HFFc6 (cell line): ENCODE data around the gene GPR137B. TPM values are rescaled to one million over a fixed set of nuclear protein-coding genes. Genes with fewer than 3 reads are reported as not detected.

ENCODE experiments used
- DNase-seq: peaks from one replicate; pipeline ENCODE4 v3.0.0-alpha.2; 2018
- H3K27ac Mint-ChIP-seq: 2 replicates; pipeline ENCODE4 v1.8.0; 2020; ENCODE audit warnings: mild to moderate bottlenecking, mixed read lengths
- H3K27me3 Mint-ChIP-seq: 2 replicates; pipeline ENCODE4 v1.8.0; 2021; ENCODE audit warnings: mild to moderate bottlenecking, moderate library complexity, mixed read lengths; ENCODE audit not compliant: insufficient read depth
- H3K36me3 Mint-ChIP-seq: 2 replicates; pipeline ENCODE4 v1.8.0; 2021; ENCODE audit warnings: low read depth, mixed read lengths
- H3K4me1 Mint-ChIP-seq: 2 replicates; pipeline ENCODE4 v1.8.0; 2020; ENCODE audit warnings: low read depth, mixed read lengths
- H3K4me3 Mint-ChIP-seq: 2 replicates; pipeline ENCODE4 v1.8.0; 2020; ENCODE audit warnings: mild to moderate bottlenecking, moderate library complexity, mixed read lengths
- H3K9me3 Mint-ChIP-seq: 2 replicates; pipeline ENCODE4 v1.8.0; 2020; ENCODE audit warnings: mild to moderate bottlenecking, mixed read lengths
- total RNA-seq, 6 experiments: library from RNA; stranded (reverse); fragmentation: NEBNext Ultra II Directional; extraction: Animal tissue kit (Norgen Biotek cat#: 25700); gene quantifications; 2 replicates in 1 of 6; 3 replicates in 5 of 6; pipeline ENCODE4 v1.2.3, GENCODE V29; 2021
- TF ChIP-seq, protein P1 (sequence below): fragments of 200-600 bp; sonication (generic); IDR thresholded peaks from 2 replicates; pipeline ENCODE4 v1.5.0; 2021; ENCODE audit warnings: antibody characterized with exemption, mild to moderate bottlenecking

The GPR137B gene
- total RNA-seq, 6 experiments from 2014 or later = 9.7 to 13.8 (median 11.9) TPM

DNA sequence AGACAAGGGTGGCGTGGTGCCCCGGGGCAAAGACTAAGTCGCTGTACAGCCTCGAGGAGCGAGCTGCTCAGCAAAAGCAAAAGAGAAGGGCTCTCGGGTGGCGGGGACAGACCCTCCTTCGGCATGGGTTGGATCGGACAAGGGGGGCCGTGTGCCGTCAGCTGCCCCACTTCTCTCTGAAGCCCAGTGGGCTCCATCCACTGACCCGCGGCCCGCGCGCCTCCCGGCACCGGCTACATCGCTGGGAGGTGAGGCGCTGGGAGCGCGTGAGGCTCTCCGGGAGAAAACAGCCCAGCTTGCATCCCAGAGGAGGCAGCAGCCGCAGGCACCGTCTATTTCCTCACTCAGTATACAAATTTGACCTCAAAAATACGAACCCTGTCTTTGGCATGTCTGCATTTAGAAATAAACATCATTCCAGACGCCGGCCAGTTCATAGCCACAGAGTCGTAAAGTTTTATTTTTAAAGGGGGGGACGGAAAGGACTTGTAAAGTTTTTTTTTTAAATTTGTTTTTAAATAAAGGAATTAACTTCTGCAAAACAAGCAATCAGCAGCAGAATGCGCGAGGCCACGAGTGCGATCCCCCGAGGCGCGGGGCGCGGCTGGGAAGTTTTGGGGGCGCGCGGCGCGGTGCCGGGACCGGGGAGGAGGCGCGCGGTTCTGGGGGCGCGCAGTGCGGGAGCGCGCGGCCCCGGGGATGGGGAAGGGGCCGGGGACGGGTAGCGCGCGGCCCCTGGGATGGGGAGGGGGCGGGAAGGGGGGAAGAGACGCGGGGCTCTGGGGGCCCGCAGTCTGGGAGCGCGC is 689 bp upstream of the GPR137B start:
- H3K27me3 Mint-ChIP-seq = peaks cover 15% of the 10 kb centered on the region
- peak overlapping the region; percentile 91 for H3K4me3 Mint-ChIP-seq
- H3K36me3 Mint-ChIP-seq = no peaks in the 10 kb centered on the region
- H3K27ac Mint-ChIP-seq = no peak overlapping the region
- DNase-seq = peak; percentile 52
- H3K9me3 Mint-ChIP-seq = no peaks in the 10 kb centered on the region
- peaks cover 32% of the 10 kb centered on the region for H3K4me1 Mint-ChIP-seq
- TF ChIP-seq, protein P1, sequence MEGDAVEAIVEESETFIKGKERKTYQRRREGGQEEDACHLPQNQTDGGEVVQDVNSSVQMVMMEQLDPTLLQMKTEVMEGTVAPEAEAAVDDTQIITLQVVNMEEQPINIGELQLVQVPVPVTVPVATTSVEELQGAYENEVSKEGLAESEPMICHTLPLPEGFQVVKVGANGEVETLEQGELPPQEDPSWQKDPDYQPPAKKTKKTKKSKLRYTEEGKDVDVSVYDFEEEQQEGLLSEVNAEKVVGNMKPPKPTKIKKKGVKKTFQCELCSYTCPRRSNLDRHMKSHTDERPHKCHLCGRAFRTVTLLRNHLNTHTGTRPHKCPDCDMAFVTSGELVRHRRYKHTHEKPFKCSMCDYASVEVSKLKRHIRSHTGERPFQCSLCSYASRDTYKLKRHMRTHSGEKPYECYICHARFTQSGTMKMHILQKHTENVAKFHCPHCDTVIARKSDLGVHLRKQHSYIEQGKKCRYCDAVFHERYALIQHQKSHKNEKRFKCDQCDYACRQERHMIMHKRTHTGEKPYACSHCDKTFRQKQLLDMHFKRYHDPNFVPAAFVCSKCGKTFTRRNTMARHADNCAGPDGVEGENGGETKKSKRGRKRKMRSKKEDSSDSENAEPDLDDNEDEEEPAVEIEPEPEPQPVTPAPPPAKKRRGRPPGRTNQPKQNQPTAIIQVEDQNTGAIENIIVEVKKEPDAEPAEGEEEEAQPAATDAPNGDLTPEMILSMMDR = no peak

DNA sequence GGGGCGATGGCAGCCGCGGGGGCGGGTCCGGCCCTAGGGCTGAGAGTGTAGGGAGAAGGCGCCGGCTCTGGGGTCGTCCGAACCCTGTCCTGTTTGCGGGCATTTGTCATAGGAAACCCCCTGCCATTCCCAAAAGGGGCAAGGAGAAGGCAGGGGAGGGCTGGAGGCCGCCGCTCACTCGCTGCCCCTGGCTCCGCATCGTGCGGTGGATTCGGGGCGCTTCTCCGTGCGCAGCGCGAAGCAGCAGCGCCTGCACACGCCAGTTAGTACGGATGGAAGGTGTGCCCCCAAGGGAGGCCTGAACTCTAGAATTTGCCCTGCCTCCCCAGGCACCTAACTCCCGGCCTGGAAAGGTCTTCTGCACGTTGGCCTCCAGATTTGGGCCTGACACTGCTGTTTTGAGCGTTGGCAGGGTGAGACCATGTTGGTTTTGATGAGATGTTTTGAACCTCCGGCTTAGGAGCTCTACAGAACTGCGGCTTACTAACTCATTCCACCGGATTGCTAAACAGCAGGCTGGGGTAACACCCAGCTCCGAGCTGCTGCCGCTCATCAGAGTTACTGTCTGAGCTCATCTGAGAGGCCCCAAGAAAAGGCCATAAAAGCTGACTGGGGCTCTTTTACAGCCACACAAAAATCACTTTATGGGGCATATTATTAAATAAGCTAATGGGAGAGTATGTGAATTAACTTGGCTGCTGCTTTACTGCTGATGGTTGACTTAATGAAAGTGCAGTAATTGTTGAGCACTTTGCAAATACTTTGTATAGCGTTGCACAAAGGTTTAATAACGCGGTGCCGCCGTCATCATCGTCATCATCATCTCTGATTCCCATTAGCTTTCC is 987 bp downstream of the GPR137B start:
- TF ChIP-seq, protein P1 = no peak
- peak overlapping the region; percentile 57; the same call in 1 of the 2 replicates for H3K27ac Mint-ChIP-seq
- peaks cover 32% of the 10 kb centered on the region for H3K4me1 Mint-ChIP-seq
- H3K4me3 Mint-ChIP-seq = peak overlapping the region; percentile 97
- H3K36me3 Mint-ChIP-seq = no peaks in the 10 kb centered on the region
- peaks cover 12% of the 10 kb centered on the region for H3K27me3 Mint-ChIP-seq
- no peaks in the 10 kb centered on the region for H3K9me3 Mint-ChIP-seq
- DNase-seq = peak; percentile 67

DNA sequence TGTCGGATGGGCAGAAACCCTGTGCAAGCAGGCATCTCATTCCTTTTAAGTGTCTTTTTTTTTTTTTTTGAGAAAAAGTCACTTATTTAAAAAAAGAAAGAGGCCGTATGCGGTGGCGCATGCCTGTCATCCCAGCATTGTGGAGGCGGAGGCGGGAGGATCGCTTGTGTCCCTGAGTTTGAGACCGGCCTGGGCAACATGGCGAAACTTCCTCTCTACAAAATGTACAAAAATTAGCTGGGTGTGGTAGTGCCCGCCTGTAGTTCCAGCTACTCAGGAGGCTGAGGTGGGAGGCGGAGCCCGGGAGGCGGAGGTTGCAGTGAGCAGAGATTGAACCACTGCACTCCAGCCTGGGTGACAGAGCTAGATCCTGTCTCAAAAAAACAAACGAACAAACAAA is 1.7 kb downstream of the GPR137B start:
- Mint-ChIP-seq H3K9me3 (no peaks in the 10 kb centered on the region), H3K4me1 (peaks cover 32% of the 10 kb centered on the region), H3K36me3 (no peaks in the 10 kb centered on the region), H3K27me3 (peaks cover 9% of the 10 kb centered on the region), H3K4me3 (peak overlapping the region; percentile 97; the same call in 1 of the 2 replicates), H3K27ac (no peak overlapping the region)
- DNase-seq = no peak
- TF ChIP-seq, protein P1 = no peak

DNA sequence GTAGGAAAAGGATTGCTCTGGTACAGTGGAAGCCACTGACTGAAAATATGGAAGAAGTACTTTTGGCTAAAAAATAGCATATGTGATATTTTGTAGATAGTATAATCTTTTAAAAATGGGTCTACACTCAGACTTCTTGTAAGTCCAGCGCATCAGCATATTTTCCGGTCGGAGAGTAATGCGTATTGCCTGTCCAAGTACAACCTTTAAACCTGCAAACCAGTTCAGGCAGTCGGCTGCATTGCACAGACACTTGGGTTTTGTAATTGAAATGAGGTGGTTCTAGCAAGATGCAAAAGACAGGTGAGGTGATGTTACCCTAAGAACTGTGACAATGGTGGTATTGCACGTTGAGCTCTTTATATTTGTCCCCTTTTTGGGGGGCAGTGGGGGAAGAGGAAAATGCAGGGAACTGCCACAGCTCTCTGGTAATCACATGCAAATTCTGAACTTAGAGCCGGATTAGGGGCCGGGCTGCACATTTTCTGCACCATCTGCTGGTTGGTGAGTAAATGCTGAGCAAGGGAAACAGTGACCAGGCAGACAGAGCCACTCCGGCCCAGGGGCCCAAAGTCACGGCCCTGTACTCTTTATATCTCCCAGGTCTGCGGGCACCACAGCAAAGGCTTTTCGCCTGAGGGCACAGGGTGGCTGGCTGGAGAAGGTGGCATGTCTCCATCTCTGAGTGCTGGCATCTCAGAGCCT is 2.3 kb downstream of the GPR137B start:
- Mint-ChIP-seq H3K9me3 (no peaks in the 10 kb centered on the region), H3K27me3 (peaks cover 9% of the 10 kb centered on the region), H3K36me3 (no peaks in the 10 kb centered on the region), H3K27ac (no peak overlapping the region), H3K4me1 (peaks cover 32% of the 10 kb centered on the region), H3K4me3 (no peak overlapping the region)
- DNase-seq = no peak
- TF ChIP-seq, protein P1 = no peak

DNA sequence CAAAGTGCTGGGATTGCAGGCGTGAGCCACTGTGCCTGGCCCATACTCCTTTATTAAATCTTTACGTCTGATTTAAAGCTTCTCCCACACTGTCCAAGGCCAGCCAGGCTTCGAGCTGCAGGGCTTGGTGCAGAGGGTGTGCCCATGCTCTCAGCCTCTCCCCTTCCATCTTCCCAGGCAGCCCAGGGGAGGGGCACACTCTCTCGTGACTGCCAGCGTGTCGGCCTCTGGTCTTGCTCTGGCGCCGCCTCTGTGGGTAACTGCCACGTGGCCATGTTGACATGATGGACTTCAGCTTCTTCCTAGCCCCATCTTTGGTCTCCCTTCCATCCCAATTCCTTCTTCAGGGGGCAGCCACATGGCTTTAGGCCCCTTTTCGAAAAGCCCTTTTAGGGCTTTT is 4.7 kb downstream of the GPR137B start:
- TF ChIP-seq, protein P1 = no peak
- H3K4me3 Mint-ChIP-seq = no peak overlapping the region
- peaks cover 20% of the 10 kb centered on the region for H3K4me1 Mint-ChIP-seq
- no peak for DNase-seq
- no peaks in the 10 kb centered on the region for H3K36me3 Mint-ChIP-seq
- no peak overlapping the region for H3K27ac Mint-ChIP-seq
- H3K9me3 Mint-ChIP-seq = no peaks in the 10 kb centered on the region
- H3K27me3 Mint-ChIP-seq = no peaks in the 10 kb centered on the region; the same call in 1 of the 2 replicates
